Stimulated activated CD4-positive, alpha-beta T cell treated with anti-CD3 and anti-CD28 coated beads, TNF-alpha, amount 100 ng/mL, for 24 hours (primary cell): ENCODE data around the gene CNOT6.

Source experiments
- DNase-seq, 3 experiments: peaks; one replicate each; pipeline ENCODE4 v3.0.0-alpha.2; 2020; ENCODE audit warnings: low read depth in 3 of 3

Gene CNOT6

GRCh38 chr5:180568914-180569313 lies 74.7 kb downstream of the CNOT6 start:
- no peak for DNase-seq

DNA sequence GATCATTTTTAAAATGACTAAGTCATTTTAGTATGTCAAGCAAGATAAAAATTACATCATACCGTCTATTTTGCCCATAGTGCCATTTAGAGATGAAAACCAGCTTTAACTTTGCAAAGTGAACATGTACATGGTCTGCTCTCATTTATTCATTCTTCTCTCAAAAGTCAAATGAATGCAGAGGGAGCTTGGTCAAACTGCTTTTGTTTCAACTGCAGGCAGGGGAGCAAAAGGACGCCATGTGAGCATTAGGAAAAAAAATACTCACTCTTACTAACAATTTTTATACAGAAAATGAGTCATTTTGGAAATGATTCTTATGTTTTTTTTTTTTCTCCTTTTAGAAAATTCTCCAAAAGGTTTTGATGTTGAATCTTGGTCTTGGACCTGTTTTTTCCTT lies 81.4 kb downstream of the CNOT6 start:
- DNase-seq = no peak

GRCh38 chr5:180580681-180581080 lies 86.5 kb downstream of the CNOT6 start:
- DNase-seq = no peak

GRCh38 chr5:180583738-180584137 lies 89.6 kb downstream of the CNOT6 start:
- DNase-seq = no peak

GRCh38 chr5:180586204-180586603 lies 92.0 kb downstream of the CNOT6 start:
- DNase-seq = no peak

DNA sequence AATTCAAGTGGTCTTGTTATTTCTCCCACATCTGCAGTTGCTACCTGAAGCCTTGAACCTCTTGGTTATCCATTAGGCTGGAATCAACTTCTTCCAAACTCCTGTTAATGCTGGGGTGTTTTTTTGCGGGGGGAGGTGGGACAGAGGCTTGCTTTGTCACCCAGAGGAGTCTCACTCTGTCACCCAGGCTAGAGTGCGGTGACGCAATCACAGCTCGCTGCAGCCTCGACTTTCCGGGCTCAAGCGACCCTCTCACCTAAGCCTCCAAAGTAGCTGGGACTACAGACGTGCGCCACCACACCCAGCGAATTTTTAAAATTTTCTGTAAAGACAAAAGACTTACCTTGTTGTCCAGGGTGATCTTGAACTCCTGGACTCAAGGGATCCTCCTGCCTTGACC lies 92.7 kb downstream of the CNOT6 start:
- DNase-seq = no peak

DNA sequence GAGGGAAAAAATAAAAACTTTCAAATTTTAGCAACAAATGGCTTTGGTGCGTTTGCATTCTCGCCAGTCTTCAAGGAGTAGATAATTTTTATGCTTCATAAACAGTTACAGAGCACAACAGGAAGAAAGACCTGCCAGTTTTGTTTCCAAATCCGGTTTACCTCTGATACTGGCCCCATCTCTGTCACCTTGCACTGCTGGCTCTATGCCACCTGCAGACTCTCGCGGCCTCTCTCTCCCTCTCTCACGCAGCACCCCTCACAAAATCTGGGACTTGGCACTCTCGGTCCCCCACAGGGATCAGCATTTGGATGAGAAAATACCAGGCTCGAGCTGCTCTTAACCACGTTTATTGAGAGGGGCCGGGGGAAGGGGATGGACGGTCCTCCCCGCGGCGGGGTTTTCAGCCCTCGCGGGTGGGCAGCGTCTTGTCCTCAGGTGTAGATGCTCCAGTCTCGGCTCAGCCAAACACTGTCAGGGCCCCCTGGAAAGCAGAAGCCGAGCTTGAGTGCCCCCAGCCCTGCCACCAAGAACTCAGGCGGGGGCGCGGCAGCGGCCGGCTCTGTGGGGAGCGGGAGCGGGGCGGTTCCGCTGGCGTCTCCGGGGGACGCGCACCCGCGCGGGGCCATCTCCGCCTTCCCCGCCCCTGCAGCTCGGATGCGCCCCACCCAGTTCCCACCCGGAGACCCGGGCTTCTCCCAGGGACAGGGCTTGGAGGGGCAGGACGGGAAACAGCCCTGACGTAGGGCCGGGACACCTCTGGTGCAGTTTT lies 95.8 kb downstream of the CNOT6 start:
- no peak for DNase-seq

- DNase-seq = no peak
These were observed 96.5 kb downstream of the CNOT6 start for GRCh38 chr5:180590543-180591310.

- no peak for DNase-seq
These were observed 97.2 kb downstream of the CNOT6 start, which contains the start of gene SCGB3A1 for GRCh38 chr5:180591311-180591887. Gene SCGB3A1 (minus strand): TSS chr5:180591499. CDS start chr5:180591462, 37 bp downstream.

DNA sequence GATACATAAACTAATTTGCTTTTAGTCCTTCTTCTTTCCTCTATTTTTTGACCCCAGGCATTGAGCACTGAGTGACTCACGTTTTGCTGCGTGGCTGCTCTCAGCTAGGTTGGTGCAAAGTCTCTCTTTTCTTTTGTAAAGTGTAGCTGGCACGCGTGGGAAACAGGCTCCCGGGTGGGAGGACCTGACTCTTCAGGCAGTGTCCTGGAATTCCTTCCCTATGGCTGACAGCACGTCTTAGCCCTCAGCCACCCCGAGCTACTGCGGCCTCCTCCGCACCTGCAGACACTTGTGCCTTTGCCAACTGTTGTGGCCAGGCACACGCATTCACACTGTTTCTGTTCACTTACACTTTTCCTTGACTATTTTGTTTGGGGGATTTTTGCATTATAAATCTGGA lies 98.0 kb downstream of the CNOT6 start:
- no peak for DNase-seq

GRCh38 chr5:180593446-180594206 lies 99.4 kb downstream of the CNOT6 start:
- no peak for DNase-seq

DNA sequence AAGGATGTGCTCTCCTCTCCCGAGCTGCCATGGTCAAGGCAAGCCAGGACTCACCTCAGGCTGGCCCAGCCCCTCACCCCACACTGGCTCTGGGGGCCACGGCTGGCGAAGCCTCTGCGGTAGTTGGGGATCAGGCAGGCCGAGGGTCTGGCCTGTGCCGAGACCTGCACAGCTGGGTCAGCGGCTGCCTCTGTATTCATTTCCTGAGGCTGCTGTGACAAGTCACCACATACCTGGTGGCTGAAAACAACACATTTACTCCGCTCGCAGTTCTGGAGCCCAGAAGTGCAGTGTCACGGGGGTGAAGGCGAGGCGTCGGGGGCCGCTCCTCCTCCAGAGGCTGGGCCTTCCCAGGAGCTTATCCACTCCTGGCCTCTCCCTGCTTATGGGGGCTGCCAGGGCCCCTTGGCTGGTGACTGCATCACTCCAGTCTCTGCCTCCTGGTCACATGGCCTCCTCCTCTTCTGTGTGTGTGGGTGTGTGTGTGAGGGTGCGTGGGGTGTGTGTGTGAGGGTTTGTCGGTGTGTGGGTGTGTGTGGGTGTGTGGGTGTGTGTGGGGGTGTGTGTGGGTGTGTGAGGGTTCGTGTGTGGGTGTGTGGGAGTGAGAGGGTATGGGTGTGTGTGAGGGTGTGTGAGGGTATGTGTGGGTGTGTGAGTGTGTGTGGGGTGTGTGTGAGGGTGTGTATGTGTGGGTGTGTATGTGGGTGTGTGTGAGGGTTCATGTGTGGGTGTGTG lies 100.3 kb downstream of the CNOT6 start:
- no peak for DNase-seq

GRCh38 chr5:180595046-180595379 lies 100.8 kb downstream of the CNOT6 start:
- DNase-seq = no peak

DNA sequence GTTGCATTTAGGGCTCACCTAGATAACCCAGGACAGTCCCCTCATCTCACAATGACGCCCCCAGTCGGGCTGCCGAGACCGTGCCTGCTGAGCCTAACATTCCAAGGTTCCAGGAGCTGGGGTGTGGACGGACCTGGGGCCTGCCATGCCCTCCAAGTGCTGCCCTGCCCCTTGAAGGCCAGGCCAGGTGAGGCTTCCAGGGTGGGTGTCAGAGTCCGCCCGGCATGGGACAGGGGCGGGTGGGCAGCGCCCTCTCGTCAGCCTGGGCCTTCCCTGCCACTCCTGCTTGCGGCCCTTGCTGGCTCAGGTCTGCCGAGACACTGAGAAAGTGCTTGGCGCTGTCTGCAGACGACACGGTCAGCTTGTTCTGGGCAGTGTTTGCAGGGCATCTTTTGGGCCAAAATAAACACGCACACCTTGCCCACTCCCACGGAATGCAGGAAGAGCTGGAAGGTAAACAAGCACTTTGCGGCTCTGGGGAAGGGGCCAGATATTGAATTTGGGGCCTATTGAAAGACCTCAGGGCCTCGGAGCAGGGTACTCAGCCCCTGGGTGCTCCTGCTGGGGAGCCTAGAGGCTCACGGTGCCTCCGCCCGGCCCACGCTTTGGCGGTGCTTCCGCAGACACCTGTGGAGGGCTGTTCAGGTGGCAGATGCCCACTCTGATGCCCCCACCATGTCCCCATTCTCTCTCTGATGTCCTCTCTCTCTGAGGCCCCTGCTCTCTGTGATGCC lies 101.4 kb downstream of the CNOT6 start:
- no peak for DNase-seq

GRCh38 chr5:180596115-180596667 lies 102.0 kb downstream of the CNOT6 start:
- no peak for DNase-seq

DNA sequence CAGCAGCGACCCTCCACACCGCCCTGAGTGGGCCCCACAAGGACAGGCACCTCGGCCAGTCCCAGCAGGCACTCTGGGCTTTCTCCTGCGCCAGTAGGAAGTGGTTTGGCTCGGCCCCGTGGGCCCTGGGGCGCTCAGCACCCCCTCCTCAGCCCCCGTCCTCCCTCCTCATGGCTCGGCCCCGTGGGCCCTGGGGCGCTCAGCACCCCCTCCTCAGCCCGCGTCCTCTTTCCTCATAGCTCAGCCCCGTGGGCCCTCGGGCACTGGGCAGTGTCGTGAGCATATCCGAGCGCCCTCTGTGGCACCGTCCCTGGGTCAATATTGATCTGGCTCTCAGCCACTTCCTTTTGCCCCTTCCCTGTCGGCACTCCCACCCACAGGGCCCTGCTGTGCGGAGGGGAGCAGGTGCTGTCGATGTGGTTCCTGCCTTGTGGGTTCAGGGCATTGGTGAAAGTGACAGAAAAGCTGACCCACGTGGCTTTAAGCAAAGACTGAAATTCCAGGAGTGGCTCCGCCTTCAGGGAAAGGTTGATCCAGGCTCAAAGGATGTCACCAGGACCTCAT lies 102.6 kb downstream of the CNOT6 start:
- DNase-seq = no peak

GRCh38 chr5:180598316-180598701 lies 104.1 kb downstream of the CNOT6 start:
- DNase-seq = no peak

GRCh38 chr5:180598797-180599589 lies 104.8 kb downstream of the CNOT6 start:
- no peak for DNase-seq

DNA sequence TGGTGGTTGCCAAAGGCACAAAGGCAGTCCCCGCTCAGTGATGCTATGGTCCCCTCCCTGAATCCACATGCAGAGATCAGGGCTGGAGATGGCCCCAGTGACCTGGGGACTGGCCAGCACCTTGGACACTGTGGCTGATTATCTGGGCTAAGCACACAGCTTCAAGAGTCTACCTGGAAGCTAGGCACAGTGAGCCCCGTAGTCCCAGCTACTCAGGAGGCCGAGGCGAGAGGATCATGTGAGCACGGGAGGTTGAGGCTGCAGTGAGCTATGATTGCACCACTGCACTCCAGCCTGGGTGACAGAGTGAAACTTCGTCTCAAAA lies 105.4 kb downstream of the CNOT6 start:
- DNase-seq = no peak
